Endothelial cell of umbilical vein (primary cell): ENCODE results near the gene TNS4. TPM values are rescaled to one million over a fixed set of nuclear protein-coding genes. Genes with fewer than 3 reads are reported as not detected.

Experiments
- BruUV-seq: library from RNA; stranded (reverse); fragments of 400-500 nt; replicated peaks from 2 replicates; lab custom pipeline; 2021; lab: Mats Ljungman, UMichigan
- CTCF ChIA-PET: fragments of 300-600, 350-600 bp; sonication (Branson Sonifier 250); formaldehyde crosslinking; loops from one replicate; lab custom pipeline; 2021; ENCODE audit warnings: antibody characterized with exemption, inconsistent platforms; lab: Charles Lee
- POLR2A ChIA-PET: fragments of 300-600, 350-600 bp; sonication (Branson Sonifier 250); formaldehyde crosslinking; loops from one replicate; lab custom pipeline; 2021; ENCODE audit warnings: antibody characterized with exemption, inconsistent platforms; lab: Charles Lee
- DNase-seq: peaks from one replicate; pipeline ENCODE4 v3.0.0-alpha.2; 2011; ENCODE audit warnings: low read depth, low spot score
- FAIRE-seq: peaks from 2 replicates; lab custom pipeline; 2011; peaks lifted over from hg19 to GRCh38; lab: Jason Lieb, UNC
- H2AFZ ChIP-seq: 2 replicates; pipeline ENCODE4 v1.6.0; 2012; ENCODE audit warnings: low read depth, low read length, control low read depth, inconsistent platforms
- H3K27ac ChIP-seq: 2 replicates; pipeline ENCODE4 v1.5.1; 2011; ENCODE audit warnings: low read depth, mild to moderate bottlenecking, control low read depth, low read length, moderate library complexity; ENCODE audit not compliant: insufficient read depth
- H3K27me3 ChIP-seq, 2 experiments: 2 replicates each; pipeline versions ENCODE4 v1.6.0 to v1.6.1; 2011; ENCODE audit warnings: low read length in 2 of 2, mixed read lengths in 1 of 2; ENCODE audit not compliant: control insufficient read depth in 2 of 2, insufficient read depth in 2 of 2
- H3K36me3 ChIP-seq, 2 experiments: 2 replicates in 1 of 2; 3 replicates in 1 of 2; pipeline ENCODE4 v1.5.1; 2011; ENCODE audit warnings: low read length in 2 of 2, mild to moderate bottlenecking in 1 of 2, moderate library complexity in 1 of 2; ENCODE audit not compliant: control insufficient read depth in 2 of 2, insufficient read depth in 2 of 2; ENCODE audit errors: extremely low read depth in 1 of 2
- H3K4me1 ChIP-seq: 3 replicates; pipeline ENCODE4 v1.5.1; 2011; ENCODE audit warnings: mild to moderate bottlenecking, low read length; ENCODE audit not compliant: control insufficient read depth, insufficient read depth; ENCODE audit errors: extremely low read depth
- H3K4me2 ChIP-seq: 2 replicates; pipeline ENCODE4 v1.6.1; 2011; ENCODE audit warnings: low read length, control low read depth, mixed read lengths; ENCODE audit not compliant: insufficient read depth
- H3K4me3 ChIP-seq, 3 experiments: fragments of 200-600 bp in 1 of 3; sonication (generic), shearing (Covaris generic) in 1 of 3; replicated peaks in 1 of 3; 2 replicates each; pipeline ENCODE4 v1.5.1; 2011 to 2016; ENCODE audit warnings: control low read depth in 3 of 3, low read length in 3 of 3, mild to moderate bottlenecking in 2 of 3, inconsistent platforms in 1 of 3, low read depth in 1 of 3, moderate library complexity in 1 of 3; ENCODE audit not compliant: insufficient read depth in 1 of 3
- H3K79me2 ChIP-seq: 2 replicates; pipeline ENCODE4 v1.6.0; 2012; ENCODE audit warnings: low read length, inconsistent platforms; ENCODE audit not compliant: control insufficient read depth, insufficient read depth
- H3K9ac ChIP-seq: replicated peaks from 2 replicates; pipeline ENCODE3; 2011; ENCODE audit warnings: low read length, control low read depth; ENCODE audit not compliant: insufficient read depth; ENCODE audit errors: extremely low read depth
- H3K9me1 ChIP-seq: replicated peaks from 3 replicates; pipeline ENCODE4 v1.6.0; 2011; ENCODE audit warnings: mild to moderate bottlenecking, low read length; ENCODE audit not compliant: control insufficient read depth, insufficient read depth; ENCODE audit errors: extremely low read depth
- H3K9me3 ChIP-seq: replicated peaks from 2 replicates; pipeline ENCODE4 v1.5.1; 2012; ENCODE audit warnings: low read length, inconsistent platforms; ENCODE audit not compliant: control insufficient read depth, insufficient read depth
- H4K20me1 ChIP-seq: replicated peaks from 2 replicates; pipeline ENCODE3; 2011; ENCODE audit warnings: mild to moderate bottlenecking, low read length; ENCODE audit not compliant: control insufficient read depth, insufficient read depth; ENCODE audit errors: extremely low read depth
- CTCF ChIP-seq, 2 donors: IDR thresholded peaks; 1 replicate in 1 of 2; 2 replicates in 1 of 2; pipeline ENCODE4 v1.5.1; 2011; ENCODE audit warnings: low read length in 2 of 2, mild to moderate bottlenecking in 2 of 2, moderate library complexity in 2 of 2, control low read depth in 1 of 2, inconsistent platforms in 1 of 2, low read depth in 1 of 2; ENCODE audit not compliant: insufficient read depth in 1 of 2; ENCODE audit errors: extremely low read depth in 1 of 2
- EZH2 ChIP-seq: IDR thresholded peaks from 2 replicates; pipeline ENCODE4 v1.6.1; 2012; ENCODE audit warnings: borderline replicate concordance, low read depth, mild to moderate bottlenecking, moderate library complexity, low read length, inconsistent platforms; ENCODE audit not compliant: severe bottlenecking
- FOS ChIP-seq: IDR thresholded peaks from 2 replicates; pipeline ENCODE4 v1.6.1; 2011; ENCODE audit warnings: mild to moderate bottlenecking, low read length, moderate library complexity, borderline replicate concordance; ENCODE audit not compliant: insufficient read depth
- GATA2 ChIP-seq: IDR thresholded peaks from 2 replicates; pipeline ENCODE4 v1.7.0; 2011; ENCODE audit warnings: low read depth, mild to moderate bottlenecking, moderate library complexity, mixed read lengths, low read length; ENCODE audit not compliant: insufficient read length, insufficient read depth
- JUN ChIP-seq: IDR thresholded peaks from 2 replicates; pipeline ENCODE4 v1.6.1; 2011; ENCODE audit warnings: borderline replicate concordance, low read depth; ENCODE audit not compliant: insufficient read length, insufficient read depth
- MAX ChIP-seq: IDR thresholded peaks from 2 replicates; pipeline ENCODE4 v1.6.1; 2011; ENCODE audit not compliant: insufficient read depth, insufficient read length
- MYC ChIP-seq: IDR thresholded peaks from one replicate; pipeline ENCODE4 v1.6.1; 2011; ENCODE audit warnings: mild to moderate bottlenecking, low read depth, low read length
- POLR2A ChIP-seq: IDR thresholded peaks from 2 replicates; pipeline ENCODE4 v1.6.1; 2012; ENCODE audit warnings: low read depth, mild to moderate bottlenecking, control low read depth, low read length
- POLR2AphosphoS5 ChIP-seq: IDR thresholded peaks from 2 replicates; pipeline ENCODE4 v1.6.1; 2012; ENCODE audit warnings: low read depth, mild to moderate bottlenecking, control low read depth, low read length, moderate library complexity; ENCODE audit not compliant: insufficient read depth
- dilution Hi-C: fragments of 300-500 bp; cut with MboI; formaldehyde crosslinking; loops from one replicate; pipeline ENCODE4 v1.15.0; 2019; ENCODE audit warnings: low sequenced_read_pairs; ENCODE audit not compliant: extremely low pct_ligation_motif_present
- intact Hi-C: fragments of 100-400 bp; cut with micrococcal nuclease; formaldehyde crosslinking; loops from one replicate; pipeline ENCODE4 v1.10.0; 2022
- polyA plus RNA-seq, 4 experiments: library from polyadenylated mRNA; depleted of rRNA in 3 of 4; stranded (reverse) in 3 of 4; unstranded in 1 of 4; fragments of >200 nt; gene quantifications; 2 replicates each; pipeline versions ENCODE4 v1.2.1 to v1.2.3, GENCODE V29; 2011 to 2012; ENCODE audit warnings: missing spikeins in 1 of 4
- total RNA-seq: library from RNA; stranded (reverse); gene quantifications from 2 replicates; pipeline ENCODE4 v1.2.3, GENCODE V29; 2021

The TNS4 gene
- total and polyA plus RNA-seq, 2 donors (not counting 3 experiments of a cell fraction or from before 2014, with no cell fraction given), result not detected

GRCh38 chr17:40515011-40515410 lies 13.6 kb upstream of the TNS4 start:
- H3K9me3 ChIP-seq, result no peaks in the 10 kb centered on the region
- dilution Hi-C loops, result no loop called here
- H3K27ac ChIP-seq, result no peak overlapping the region
- ChIA-PET CTCF (no interaction called here), POLR2A (no interaction called here)
- H3K4me3 ChIP-seq, result no peak overlapping the region
- no peak overlapping the region for H3K4me2 ChIP-seq
- H3K9ac ChIP-seq, result no peak overlapping the region
- no TSS peak for BruUV-seq
- H3K79me2 ChIP-seq, result no peaks in the 10 kb centered on the region
- no peaks in the 10 kb centered on the region for H3K9me1 ChIP-seq
- peaks cover 7% of the 10 kb centered on the region for H3K4me1 ChIP-seq
- TF ChIP-seq MAX (no peak), CTCF (IDR thresholded peaks at IDR 0.05; ENCODE audit: extremely low read depth in 1 of 2, insufficient read depth in 1 of 2, low read depth in 1 of 2, low read length in 2 of 2) (no peak), JUN (no peak), MYC (no peak), POLR2AphosphoS5 (no peak), FOS (no peak), EZH2 (no peak), POLR2A (no peak), GATA2 (no peak)
- peaks cover 0 to 18% of the 10 kb centered on the region in 2 experiments for H3K27me3 ChIP-seq
- intact Hi-C loops, result no loop called here
- no peak for FAIRE-seq
- no peak overlapping the region for H2AFZ ChIP-seq
- no peaks in the 10 kb centered on the region for H4K20me1 ChIP-seq
- DNase-seq, result no peak
- no peaks in the 10 kb centered on the region for H3K36me3 ChIP-seq
